ENCODE results near the gene UNC5C. TPM values are rescaled to one million over a fixed set of nuclear protein-coding genes. Genes with fewer than 3 reads are reported as not detected.

The UNC5C gene
- total RNA-seq, 1 experiment from 2014 or later = 0.11 TPM

- POLR2A ChIA-PET (ENCODE audit: low non-redundant PET) = no interaction called here
- CTCF ChIA-PET = no interaction called here
These were observed 334.4 kb downstream of the UNC5C start for GRCh38 chr4:95214408-95214807.

GRCh38 chr4:95213366-95213765 is 335.4 kb downstream of the UNC5C start:
- no peak overlapping the region for H3K4me3 ChIP-seq (ENCODE audit: low read depth, low read length, poor library complexity, severe bottlenecking)
- no peaks in the 10 kb centered on the region for H3K36me3 ChIP-seq (ENCODE audit: insufficient read depth, low read length, poor library complexity, severe bottlenecking)
- H3K4me1 ChIP-seq (ENCODE audit: insufficient read depth, low read length, poor library complexity, severe bottlenecking) = peaks cover 18% of the 10 kb centered on the region
- H3K27me3 ChIP-seq (replicated peaks; ENCODE audit: insufficient read depth, low read depth, low read length, poor library complexity) = no peaks in the 10 kb centered on the region
- intact Hi-C loops (cut with micrococcal nuclease; ENCODE audit: unreplicated experiment) = no loop called here
- no TSS peak for BruUV-seq (replicated peaks)
- TF ChIP-seq CTCF (conservative IDR thresholded peaks at IDR 0.05; ENCODE audit: low read depth, low read length) (no peak), EZH2 (IDR thresholded peaks at IDR 0.05; ENCODE audit: borderline replicate concordance, low read depth, low read length, poor library complexity, severe bottlenecking) (no peak)
- ChIA-PET CTCF (no interaction called here), POLR2A (ENCODE audit: low non-redundant PET) (no interaction called here)
- H3K9me3 ChIP-seq (ENCODE audit: low read depth, low read length, poor library complexity, severe bottlenecking) = no peaks in the 10 kb centered on the region
- no peak for DNase-seq (ENCODE audit: low spot score)
- no peak overlapping the region for H3K27ac ChIP-seq (ENCODE audit: low read depth, low read length, poor library complexity, severe bottlenecking)

More at GRCh38 chr4:95214408-95214807, 334.4 kb downstream of the UNC5C start:
- Histone ChIP-seq H3K27ac (ENCODE audit: low read depth, low read length, poor library complexity, severe bottlenecking) (no peak overlapping the region), H3K9me3 (ENCODE audit: low read depth, low read length, poor library complexity, severe bottlenecking) (no peaks in the 10 kb centered on the region), H3K27me3 (replicated peaks; ENCODE audit: insufficient read depth, low read depth, low read length, poor library complexity) (no peaks in the 10 kb centered on the region), H3K4me3 (ENCODE audit: low read depth, low read length, poor library complexity, severe bottlenecking) (no peak overlapping the region), H3K4me1 (ENCODE audit: insufficient read depth, low read length, poor library complexity, severe bottlenecking) (peaks cover 18% of the 10 kb centered on the region), H3K36me3 (ENCODE audit: insufficient read depth, low read length, poor library complexity, severe bottlenecking) (no peaks in the 10 kb centered on the region)
- no TSS peak for BruUV-seq (replicated peaks)
- intact Hi-C loops (cut with micrococcal nuclease; ENCODE audit: unreplicated experiment) = no loop called here
- TF ChIP-seq EZH2 (IDR thresholded peaks at IDR 0.05; ENCODE audit: borderline replicate concordance, low read depth, low read length, poor library complexity, severe bottlenecking) = no peak
- no peak for TF ChIP-seq CTCF (conservative IDR thresholded peaks at IDR 0.05; ENCODE audit: low read depth, low read length)
- no peak for DNase-seq (ENCODE audit: low spot score)

- Histone ChIP-seq H3K9me3 (ENCODE audit: low read depth, low read length, poor library complexity, severe bottlenecking) (no peaks in the 10 kb centered on the region), H3K4me3 (ENCODE audit: low read depth, low read length, poor library complexity, severe bottlenecking) (no peak overlapping the region), H3K36me3 (ENCODE audit: insufficient read depth, low read length, poor library complexity, severe bottlenecking) (no peaks in the 10 kb centered on the region), H3K27ac (ENCODE audit: low read depth, low read length, poor library complexity, severe bottlenecking) (no peak overlapping the region), H3K27me3 (replicated peaks; ENCODE audit: insufficient read depth, low read depth, low read length, poor library complexity) (no peaks in the 10 kb centered on the region), H3K4me1 (ENCODE audit: insufficient read depth, low read length, poor library complexity, severe bottlenecking) (peaks cover 18% of the 10 kb centered on the region)
- no peak for TF ChIP-seq EZH2 (IDR thresholded peaks at IDR 0.05; ENCODE audit: borderline replicate concordance, low read depth, low read length, poor library complexity, severe bottlenecking)
- TF ChIP-seq CTCF (conservative IDR thresholded peaks at IDR 0.05; ENCODE audit: low read depth, low read length) = no peak
- intact Hi-C loops (cut with micrococcal nuclease; ENCODE audit: unreplicated experiment) = no loop called here
- no peak for DNase-seq (ENCODE audit: low spot score)
- CTCF ChIA-PET = no interaction called here
- POLR2A ChIA-PET (ENCODE audit: low non-redundant PET) = no interaction called here
- no TSS peak for BruUV-seq (replicated peaks)
These were observed 336.1 kb downstream of the UNC5C start for GRCh38 chr4:95212692-95213091.
